ENCODE results near the gene FNDC3B.
"Not testable (repeated sequence)": the region's sequence is repeated elsewhere in the genome, so short reads cannot be mapped to it uniquely, and the experiment has no call there.

FNDC3B gene

GRCh38 chr3:172222478-172223071 lies 183.2 kb downstream of the FNDC3B start:
- no peak for DNase-seq

GRCh38 chr3:172223870-172224269 lies 184.5 kb downstream of the FNDC3B start:
- DNase-seq, result no peak

GRCh38 chr3:172224560-172225214 lies 185.3 kb downstream of the FNDC3B start:
- no peak for DNase-seq

- DNase-seq, result no peak
Measured at GRCh38 chr3:172225215-172225707, 185.9 kb downstream of the FNDC3B start.

- DNase-seq, result no peak
Measured at GRCh38 chr3:172226831-172227230, 187.5 kb downstream of the FNDC3B start.

- DNase-seq, result no peak
Measured at GRCh38 chr3:172227340-172228035, 188.1 kb downstream of the FNDC3B start.

GRCh38 chr3:172228036-172228415 lies 188.6 kb downstream of the FNDC3B start:
- DNase-seq, result no peak

- DNase-seq, result no peak
Measured at GRCh38 chr3:172229462-172229861, 190.1 kb downstream of the FNDC3B start.

GRCh38 chr3:172231318-172231901 lies 192.0 kb downstream of the FNDC3B start:
- DNase-seq, result no peak

- no peak for DNase-seq
Measured at GRCh38 chr3:172232579-172233212, 193.3 kb downstream of the FNDC3B start.

- no peak for DNase-seq
Measured at GRCh38 chr3:172233474-172234277, 194.3 kb downstream of the FNDC3B start.

- DNase-seq, result no peak
Measured at GRCh38 chr3:172235698-172236097, 196.3 kb downstream of the FNDC3B start.

- DNase-seq, result no peak
Measured at GRCh38 chr3:172236771-172237742, 197.7 kb downstream of the FNDC3B start.

- DNase-seq, result no peak
Measured at GRCh38 chr3:172238188-172238587, 198.8 kb downstream of the FNDC3B start.

GRCh38 chr3:172239218-172239790 lies 199.9 kb downstream of the FNDC3B start:
- no peak for DNase-seq

GRCh38 chr3:172241405-172241804 lies 202.0 kb downstream of the FNDC3B start:
- no peak for DNase-seq

- DNase-seq, result not testable (repeated sequence)
Measured at GRCh38 chr3:172242471-172242870, 203.1 kb downstream of the FNDC3B start.

GRCh38 chr3:172243376-172243775 lies 204.0 kb downstream of the FNDC3B start:
- DNase-seq, result not testable (repeated sequence)

- DNase-seq, result no peak
Measured at GRCh38 chr3:172244011-172244410, 204.6 kb downstream of the FNDC3B start.

- no peak for DNase-seq
Measured at GRCh38 chr3:172245241-172245640, 205.9 kb downstream of the FNDC3B start.

All from stimulated activated CD8-positive, alpha-beta memory T cell treated with anti-CD3 and anti-CD28 coated beads, Interleukin-4, amount 100 ng/mL, for 48 hours (primary cell).